ENCODE data around the gene NCK2.

Gene NCK2

GRCh38 chr2:105876191-105876590, 131.5 kb downstream of the NCK2 start:
- peaks cover 66% of the 10 kb centered on the region for H3K4me1 ChIP-seq (ENCODE audit: insufficient read depth, low read length, poor library complexity, severe bottlenecking)
- TF ChIP-seq CTCF (conservative IDR thresholded peaks at IDR 0.05; ENCODE audit: low read length) (no peak), EZH2phosphoT487 (IDR thresholded peaks at IDR 0.05; ENCODE audit: borderline replicate concordance) (no peak)
- no peaks in the 10 kb centered on the region for H3K27me3 ChIP-seq (ENCODE audit: insufficient read depth, low read length, poor library complexity, severe bottlenecking)
- no peak overlapping the region for H3K4me3 ChIP-seq (ENCODE audit: low read length, poor library complexity, severe bottlenecking)
- H3K9ac ChIP-seq (ENCODE audit: low read depth, low read length, poor library complexity, severe bottlenecking): peak overlapping the region; percentile 29
- no peaks in the 10 kb centered on the region for H3K9me2 ChIP-seq (replicated peaks; ENCODE audit: low read depth, low read length)
- no peaks in the 10 kb centered on the region for H3K9me3 ChIP-seq (ENCODE audit: insufficient read depth, low read depth, low read length)
- no peak overlapping the region for H2AFZ ChIP-seq (ENCODE audit: low read length)
- H3K4me2 ChIP-seq (ENCODE audit: low read depth, low read length, poor library complexity, severe bottlenecking): peak overlapping the region; percentile 50
- H3F3A ChIP-seq (ENCODE audit: low read depth): no peaks in the 10 kb centered on the region
- peaks cover 12% of the 10 kb centered on the region; the same call in 1 of the 2 replicates for H3K36me3 ChIP-seq (ENCODE audit: insufficient read depth, low read length)
- peaks cover 37% of the 10 kb centered on the region; the same call in 1 of the 2 replicates for H3K79me2 ChIP-seq (ENCODE audit: insufficient read depth, low read length)
- no peaks in the 10 kb centered on the region for H4K20me1 ChIP-seq (ENCODE audit: insufficient read depth, low read length, poor library complexity, severe bottlenecking)

DNA sequence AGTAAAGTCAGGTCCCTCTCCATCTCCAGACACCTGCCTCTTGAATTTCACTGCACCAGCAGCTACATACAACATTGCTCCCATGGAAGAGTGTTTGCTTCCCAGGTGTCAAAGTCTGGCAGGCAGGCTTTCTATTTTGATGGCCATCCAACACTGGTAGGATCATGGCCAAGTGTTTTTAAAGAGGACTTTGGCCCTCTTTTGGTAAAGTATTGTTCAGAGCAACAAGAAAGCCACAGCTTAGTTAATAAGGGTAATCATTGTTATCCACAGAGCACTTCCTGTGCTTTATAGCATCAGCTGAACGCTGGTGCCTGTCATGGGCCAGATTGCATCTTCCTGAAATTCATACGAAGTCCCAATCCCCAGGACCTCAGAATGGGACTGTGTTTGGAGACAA, 133.2 kb downstream of the NCK2 start:
- Histone ChIP-seq H3K79me2 (ENCODE audit: insufficient read depth, low read length) (peaks cover 28% of the 10 kb centered on the region; the same call in 1 of the 2 replicates), H3K9me3 (ENCODE audit: insufficient read depth, low read depth, low read length) (no peaks in the 10 kb centered on the region), H3K9ac (ENCODE audit: low read depth, low read length, poor library complexity, severe bottlenecking) (no peak overlapping the region)

DNA sequence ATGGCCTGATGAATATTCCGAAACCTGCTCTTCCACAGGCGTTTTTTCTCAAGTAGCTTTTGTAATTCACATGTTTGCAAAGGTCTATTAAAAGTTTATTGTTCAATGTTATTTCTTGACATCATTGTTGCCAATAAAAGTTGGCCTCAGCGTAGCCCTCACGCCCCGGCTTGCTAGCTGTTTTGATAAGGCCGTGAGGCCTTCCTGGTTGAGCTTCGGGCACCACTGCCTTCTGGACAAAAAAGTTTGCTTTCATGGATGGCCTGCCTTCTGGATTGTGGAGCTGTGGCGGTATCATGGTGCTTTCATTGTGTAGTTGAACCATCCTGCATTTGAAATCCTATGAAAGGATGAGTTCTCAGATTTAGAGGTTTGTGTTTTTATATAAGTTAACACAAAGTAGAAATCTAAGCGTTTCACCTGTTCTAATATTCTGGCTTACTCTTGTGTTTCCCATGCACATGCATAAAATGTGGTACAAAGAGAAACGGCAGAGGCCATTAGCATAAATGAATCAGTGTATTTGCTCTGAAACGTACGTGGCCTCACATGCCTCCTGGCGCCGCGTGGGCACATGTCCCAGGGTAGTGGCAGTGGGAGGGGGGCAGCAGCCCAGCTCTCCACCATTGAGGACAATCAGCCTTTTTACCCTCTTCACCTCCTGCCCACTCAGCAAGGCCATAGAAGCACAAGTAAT, 134.5 kb downstream of the NCK2 start:
- H3K4me2 ChIP-seq (ENCODE audit: low read depth, low read length, poor library complexity, severe bottlenecking): no peak overlapping the region
- peaks cover 42% of the 10 kb centered on the region for H3K4me1 ChIP-seq (ENCODE audit: insufficient read depth, low read length, poor library complexity, severe bottlenecking)
- H3K27me3 ChIP-seq (ENCODE audit: insufficient read depth, low read length, poor library complexity, severe bottlenecking): no peaks in the 10 kb centered on the region
- H3K36me3 ChIP-seq (ENCODE audit: insufficient read depth, low read length): peaks cover 30% of the 10 kb centered on the region; the same call in 1 of the 2 replicates
- H3K79me2 ChIP-seq (ENCODE audit: insufficient read depth, low read length): peaks cover 19% of the 10 kb centered on the region; the same call in 1 of the 2 replicates
- no peaks in the 10 kb centered on the region for H3F3A ChIP-seq (ENCODE audit: low read depth)
- no peak overlapping the region for H2AFZ ChIP-seq (ENCODE audit: low read length)
- no peak overlapping the region for H3K4me3 ChIP-seq (ENCODE audit: low read length, poor library complexity, severe bottlenecking)
- H3K9ac ChIP-seq (ENCODE audit: low read depth, low read length, poor library complexity, severe bottlenecking): no peak overlapping the region
- no peaks in the 10 kb centered on the region for H3K9me2 ChIP-seq (replicated peaks; ENCODE audit: low read depth, low read length)
- TF ChIP-seq EZH2phosphoT487 (IDR thresholded peaks at IDR 0.05; ENCODE audit: borderline replicate concordance) (no peak), CTCF (conservative IDR thresholded peaks at IDR 0.05; ENCODE audit: low read length) (no peak)
- H3K9me3 ChIP-seq (ENCODE audit: insufficient read depth, low read depth, low read length): no peaks in the 10 kb centered on the region
- H4K20me1 ChIP-seq (ENCODE audit: insufficient read depth, low read length, poor library complexity, severe bottlenecking): no peaks in the 10 kb centered on the region

More for the DNA sequence above, 133.2 kb downstream of the NCK2 start:
- Histone ChIP-seq H3K4me2 (ENCODE audit: low read depth, low read length, poor library complexity, severe bottlenecking) (peak overlapping the region; percentile 1), H3K27me3 (ENCODE audit: insufficient read depth, low read length, poor library complexity, severe bottlenecking) (no peaks in the 10 kb centered on the region), H3K36me3 (ENCODE audit: insufficient read depth, low read length) (peaks cover 28% of the 10 kb centered on the region; the same call in 1 of the 2 replicates), H3K9me2 (replicated peaks; ENCODE audit: low read depth, low read length) (no peaks in the 10 kb centered on the region), H3K4me3 (ENCODE audit: low read length, poor library complexity, severe bottlenecking) (no peak overlapping the region), H4K20me1 (ENCODE audit: insufficient read depth, low read length, poor library complexity, severe bottlenecking) (no peaks in the 10 kb centered on the region), H3K4me1 (ENCODE audit: insufficient read depth, low read length, poor library complexity, severe bottlenecking) (peaks cover 54% of the 10 kb centered on the region), H2AFZ (ENCODE audit: low read length) (no peak overlapping the region), H3F3A (ENCODE audit: low read depth) (no peaks in the 10 kb centered on the region)
- TF ChIP-seq CTCF (conservative IDR thresholded peaks at IDR 0.05; ENCODE audit: low read length) (no peak), EZH2phosphoT487 (IDR thresholded peaks at IDR 0.05; ENCODE audit: borderline replicate concordance) (no peak)

Measured in Loucy (cell line).